Measurements from ENCODE around the gene CADM4.
A peak's percentile ranks its signal among the peaks of the same experiment; 100 is the strongest.

CADM4 gene

DNA sequence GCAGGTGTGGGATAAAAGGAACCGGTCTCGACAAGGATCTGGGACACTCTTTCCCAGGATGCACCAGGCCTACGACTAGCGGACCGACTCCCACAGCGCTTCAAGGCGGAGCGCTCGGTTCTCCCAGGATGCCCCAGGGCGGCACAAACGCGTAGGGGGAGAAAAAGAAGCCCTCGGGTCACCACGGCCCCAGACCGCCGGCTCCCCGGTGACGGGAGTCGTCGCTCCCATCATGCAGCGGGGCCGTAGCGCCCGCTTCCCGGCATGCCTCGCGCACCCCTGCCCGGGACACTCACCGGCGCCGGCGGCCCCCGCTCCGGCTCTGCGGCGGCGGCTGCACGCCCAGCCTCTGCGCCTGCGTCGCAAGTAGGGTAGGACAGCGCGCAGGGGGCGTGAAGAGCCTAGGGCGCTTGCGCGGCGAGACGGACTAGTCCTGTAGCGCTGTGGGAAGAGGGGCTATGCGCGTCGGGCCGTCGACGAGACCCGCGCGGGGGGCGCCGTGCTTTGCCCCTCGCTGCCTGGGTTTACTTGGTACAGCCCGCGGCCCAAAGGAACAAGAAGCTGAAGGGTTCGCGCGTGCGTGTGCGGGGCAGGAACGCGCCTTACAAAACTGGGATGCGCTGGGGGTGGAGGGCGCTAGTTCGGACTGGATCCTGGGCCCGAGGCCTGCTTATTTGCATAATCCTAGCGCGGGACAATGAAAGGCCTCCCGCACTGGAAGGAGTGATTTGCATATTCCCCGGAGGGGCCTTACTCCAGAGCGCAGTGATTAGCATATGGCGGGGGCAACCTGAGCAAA is 20.2 kb downstream of the CADM4 start, which contains the start of gene ZNF428:
Gene ZNF428, minus strand, starts transcription at position 368 of the 799 bp plus-strand sequence. CDS start 5,325 bp downstream, outside the sequence.
- TF ChIP-seq, protein P1, sequence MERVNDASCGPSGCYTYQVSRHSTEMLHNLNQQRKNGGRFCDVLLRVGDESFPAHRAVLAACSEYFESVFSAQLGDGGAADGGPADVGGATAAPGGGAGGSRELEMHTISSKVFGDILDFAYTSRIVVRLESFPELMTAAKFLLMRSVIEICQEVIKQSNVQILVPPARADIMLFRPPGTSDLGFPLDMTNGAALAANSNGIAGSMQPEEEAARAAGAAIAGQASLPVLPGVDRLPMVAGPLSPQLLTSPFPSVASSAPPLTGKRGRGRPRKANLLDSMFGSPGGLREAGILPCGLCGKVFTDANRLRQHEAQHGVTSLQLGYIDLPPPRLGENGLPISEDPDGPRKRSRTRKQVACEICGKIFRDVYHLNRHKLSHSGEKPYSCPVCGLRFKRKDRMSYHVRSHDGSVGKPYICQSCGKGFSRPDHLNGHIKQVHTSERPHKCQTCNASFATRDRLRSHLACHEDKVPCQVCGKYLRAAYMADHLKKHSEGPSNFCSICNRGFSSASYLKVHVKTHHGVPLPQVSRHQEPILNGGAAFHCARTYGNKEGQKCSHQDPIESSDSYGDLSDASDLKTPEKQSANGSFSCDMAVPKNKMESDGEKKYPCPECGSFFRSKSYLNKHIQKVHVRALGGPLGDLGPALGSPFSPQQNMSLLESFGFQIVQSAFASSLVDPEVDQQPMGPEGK (CRISPR knock-in tag; IDR thresholded peaks at IDR 0.05; ENCODE audit: borderline replicate concordance) = peak; percentile 25; the same call in 1 of the 2 replicates
- TF ChIP-seq, protein P2, sequence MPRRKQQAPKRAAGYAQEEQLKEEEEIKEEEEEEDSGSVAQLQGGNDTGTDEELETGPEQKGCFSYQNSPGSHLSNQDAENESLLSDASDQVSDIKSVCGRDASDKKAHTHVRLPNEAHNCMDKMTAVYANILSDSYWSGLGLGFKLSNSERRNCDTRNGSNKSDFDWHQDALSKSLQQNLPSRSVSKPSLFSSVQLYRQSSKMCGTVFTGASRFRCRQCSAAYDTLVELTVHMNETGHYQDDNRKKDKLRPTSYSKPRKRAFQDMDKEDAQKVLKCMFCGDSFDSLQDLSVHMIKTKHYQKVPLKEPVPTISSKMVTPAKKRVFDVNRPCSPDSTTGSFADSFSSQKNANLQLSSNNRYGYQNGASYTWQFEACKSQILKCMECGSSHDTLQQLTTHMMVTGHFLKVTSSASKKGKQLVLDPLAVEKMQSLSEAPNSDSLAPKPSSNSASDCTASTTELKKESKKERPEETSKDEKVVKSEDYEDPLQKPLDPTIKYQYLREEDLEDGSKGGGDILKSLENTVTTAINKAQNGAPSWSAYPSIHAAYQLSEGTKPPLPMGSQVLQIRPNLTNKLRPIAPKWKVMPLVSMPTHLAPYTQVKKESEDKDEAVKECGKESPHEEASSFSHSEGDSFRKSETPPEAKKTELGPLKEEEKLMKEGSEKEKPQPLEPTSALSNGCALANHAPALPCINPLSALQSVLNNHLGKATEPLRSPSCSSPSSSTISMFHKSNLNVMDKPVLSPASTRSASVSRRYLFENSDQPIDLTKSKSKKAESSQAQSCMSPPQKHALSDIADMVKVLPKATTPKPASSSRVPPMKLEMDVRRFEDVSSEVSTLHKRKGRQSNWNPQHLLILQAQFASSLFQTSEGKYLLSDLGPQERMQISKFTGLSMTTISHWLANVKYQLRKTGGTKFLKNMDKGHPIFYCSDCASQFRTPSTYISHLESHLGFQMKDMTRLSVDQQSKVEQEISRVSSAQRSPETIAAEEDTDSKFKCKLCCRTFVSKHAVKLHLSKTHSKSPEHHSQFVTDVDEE (CRISPR knock-in tag; IDR thresholded peaks at IDR 0.05) = 0 out of 2 replicates have a peak, but pooled peaks have one; percentile 21
- TF ChIP-seq ISL1 (CRISPR knock-in tag; IDR thresholded peaks at IDR 0.05) (no peak), RARB (CRISPR knock-in tag; IDR thresholded peaks at IDR 0.05) (no peak), GLIS3 (CRISPR knock-in tag; IDR thresholded peaks at IDR 0.05) (no peak)
- ATAC-seq = peak; percentile 97

DNA sequence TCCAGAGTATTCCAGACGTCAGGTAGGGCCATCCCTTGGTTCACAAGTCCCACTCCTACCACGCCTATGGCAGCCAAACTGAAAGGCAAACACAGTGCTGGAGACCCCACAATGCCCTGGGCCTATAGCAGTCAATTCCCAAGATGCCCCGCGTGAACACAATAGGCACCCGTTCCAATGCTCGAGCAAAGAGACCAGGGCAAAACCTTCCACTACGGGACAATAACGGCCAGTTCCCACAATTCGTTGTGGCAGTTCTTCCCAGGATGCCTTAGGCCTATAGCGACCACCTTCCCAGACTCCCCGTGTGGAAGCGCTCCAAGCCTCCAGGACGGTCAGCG is 20.8 kb downstream of the CADM4 start:
- TF ChIP-seq ARNTL (CRISPR knock-in tag; IDR thresholded peaks at IDR 0.05; ENCODE audit: borderline replicate concordance, low read depth) (peak; percentile 19; the same call in 1 of the 2 replicates), SNAI2 (CRISPR knock-in tag; IDR thresholded peaks at IDR 0.05) (no peak), PPARA (CRISPR knock-in tag; IDR thresholded peaks at IDR 0.05; ENCODE audit: borderline replicate concordance) (no peak), ZNF70 (CRISPR knock-in tag; IDR thresholded peaks at IDR 0.05) (no peak), ISL1 (CRISPR knock-in tag; IDR thresholded peaks at IDR 0.05) (no peak), ZFP3 (CRISPR knock-in tag; IDR thresholded peaks at IDR 0.05) (0 out of 2 replicates have a peak, but pooled peaks have one; percentile 34)
- ATAC-seq = peak; percentile 61

DNA sequence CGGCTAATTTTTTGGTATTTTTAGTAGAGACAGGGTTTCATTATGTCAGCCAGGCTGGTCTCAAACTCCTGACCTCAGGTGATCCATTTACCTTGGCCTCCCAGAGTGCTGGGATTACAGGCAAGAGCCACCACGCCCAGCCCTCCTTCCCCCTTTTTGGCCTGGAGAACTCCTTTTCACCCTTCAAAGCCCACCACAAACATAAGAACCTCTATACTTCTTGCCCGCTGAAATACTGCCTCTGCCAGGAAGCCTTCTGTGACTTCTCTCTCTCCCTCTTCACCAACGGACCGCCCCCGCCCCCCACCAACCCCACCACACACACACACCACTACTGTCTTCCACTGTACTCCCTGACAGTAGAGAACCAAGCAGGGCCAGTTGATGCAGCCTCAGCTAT is 22.7 kb downstream of the CADM4 start:
- no peak for ATAC-seq
- TF ChIP-seq TOX (CRISPR knock-in tag; IDR thresholded peaks at IDR 0.05; ENCODE audit: borderline replicate concordance) (no peak), PPARA (CRISPR knock-in tag; IDR thresholded peaks at IDR 0.05; ENCODE audit: borderline replicate concordance) (no peak), GLIS3 (CRISPR knock-in tag; IDR thresholded peaks at IDR 0.05) (no peak), ZC3H10 (CRISPR knock-in tag; IDR thresholded peaks at IDR 0.05) (no peak), ZFP30 (CRISPR knock-in tag; IDR thresholded peaks at IDR 0.05) (no peak)
- TF ChIP-seq, protein P3, sequence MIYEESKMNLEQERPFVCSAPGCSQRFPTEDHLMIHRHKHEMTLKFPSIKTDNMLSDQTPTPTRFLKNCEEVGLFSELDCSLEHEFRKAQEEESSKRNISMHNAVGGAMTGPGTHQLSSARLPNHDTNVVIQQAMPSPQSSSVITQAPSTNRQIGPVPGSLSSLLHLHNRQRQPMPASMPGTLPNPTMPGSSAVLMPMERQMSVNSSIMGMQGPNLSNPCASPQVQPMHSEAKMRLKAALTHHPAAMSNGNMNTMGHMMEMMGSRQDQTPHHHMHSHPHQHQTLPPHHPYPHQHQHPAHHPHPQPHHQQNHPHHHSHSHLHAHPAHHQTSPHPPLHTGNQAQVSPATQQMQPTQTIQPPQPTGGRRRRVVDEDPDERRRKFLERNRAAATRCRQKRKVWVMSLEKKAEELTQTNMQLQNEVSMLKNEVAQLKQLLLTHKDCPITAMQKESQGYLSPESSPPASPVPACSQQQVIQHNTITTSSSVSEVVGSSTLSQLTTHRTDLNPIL (CRISPR knock-in tag; IDR thresholded peaks at IDR 0.05; ENCODE audit: low read depth) = no peak

DNA sequence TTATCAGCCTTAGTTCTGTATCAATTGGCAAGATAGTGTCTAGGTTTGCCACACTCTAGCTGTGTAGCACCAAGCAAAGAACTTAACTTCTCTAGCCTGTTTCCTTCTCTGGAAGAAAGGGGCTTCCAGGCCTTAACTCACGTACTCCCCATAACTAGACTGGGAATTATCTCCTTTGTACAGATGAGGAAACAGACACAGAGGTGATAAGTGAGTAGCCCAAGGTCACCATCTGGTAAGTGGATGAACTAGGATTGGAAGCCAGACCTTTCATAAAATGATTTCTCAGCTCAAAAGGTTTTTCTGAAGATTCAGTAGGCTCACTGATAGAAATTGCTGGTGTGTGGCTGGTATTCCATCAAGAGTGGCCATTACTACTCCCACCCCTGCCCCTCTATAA is 23.3 kb downstream of the CADM4 start:
- ATAC-seq = no peak
- TF ChIP-seq TCF4 (CRISPR knock-in tag; IDR thresholded peaks at IDR 0.05; ENCODE audit: borderline replicate concordance) (no peak), ZNF70 (CRISPR knock-in tag; IDR thresholded peaks at IDR 0.05) (no peak), ZNF8 (CRISPR knock-in tag; IDR thresholded peaks at IDR 0.05) (no peak), OSR1 (CRISPR knock-in tag; IDR thresholded peaks at IDR 0.05) (no peak), ISL1 (CRISPR knock-in tag; IDR thresholded peaks at IDR 0.05) (no peak), GLIS3 (CRISPR knock-in tag; IDR thresholded peaks at IDR 0.05) (no peak), ZFP30 (CRISPR knock-in tag; IDR thresholded peaks at IDR 0.05) (no peak), CSDC2 (CRISPR knock-in tag; IDR thresholded peaks at IDR 0.05) (no peak), PPARA (CRISPR knock-in tag; IDR thresholded peaks at IDR 0.05; ENCODE audit: borderline replicate concordance) (no peak), BACH2 (CRISPR knock-in tag; IDR thresholded peaks at IDR 0.05; ENCODE audit: borderline replicate concordance) (no peak), ZC3H10 (CRISPR knock-in tag; IDR thresholded peaks at IDR 0.05) (no peak), SNAI2 (CRISPR knock-in tag; IDR thresholded peaks at IDR 0.05) (no peak), RARB (CRISPR knock-in tag; IDR thresholded peaks at IDR 0.05) (no peak), ESRRG (CRISPR knock-in tag; IDR thresholded peaks at IDR 0.05) (no peak), ARNTL (CRISPR knock-in tag; IDR thresholded peaks at IDR 0.05; ENCODE audit: borderline replicate concordance, low read depth) (no peak)
- TF ChIP-seq, protein P4, sequence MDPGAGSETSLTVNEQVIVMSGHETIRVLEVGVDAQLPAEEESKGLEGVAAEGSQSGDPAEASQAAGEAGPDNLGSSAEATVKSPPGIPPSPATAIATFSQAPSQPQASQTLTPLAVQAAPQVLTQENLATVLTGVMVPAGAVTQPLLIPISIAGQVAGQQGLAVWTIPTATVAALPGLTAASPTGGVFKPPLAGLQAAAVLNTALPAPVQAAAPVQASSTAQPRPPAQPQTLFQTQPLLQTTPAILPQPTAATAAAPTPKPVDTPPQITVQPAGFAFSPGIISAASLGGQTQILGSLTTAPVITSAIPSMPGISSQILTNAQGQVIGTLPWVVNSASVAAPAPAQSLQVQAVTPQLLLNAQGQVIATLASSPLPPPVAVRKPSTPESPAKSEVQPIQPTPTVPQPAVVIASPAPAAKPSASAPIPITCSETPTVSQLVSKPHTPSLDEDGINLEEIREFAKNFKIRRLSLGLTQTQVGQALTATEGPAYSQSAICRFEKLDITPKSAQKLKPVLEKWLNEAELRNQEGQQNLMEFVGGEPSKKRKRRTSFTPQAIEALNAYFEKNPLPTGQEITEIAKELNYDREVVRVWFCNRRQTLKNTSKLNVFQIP (CRISPR knock-in tag; IDR thresholded peaks at IDR 0.05; ENCODE audit: borderline replicate concordance, low read depth) = no peak
- TF ChIP-seq, protein P2 (CRISPR knock-in tag; IDR thresholded peaks at IDR 0.05) = no peak
